Thyroid gland (tissue), 4 donors: Measurements from ENCODE around the gene SLC38A2. TPM values are rescaled to one million over a fixed set of nuclear protein-coding genes. Genes with fewer than 3 reads are reported as not detected.
"Not testable (repeated sequence)": the region's sequence is repeated elsewhere in the genome, so short reads cannot be mapped to it uniquely, and the experiment has no call there.

ENCODE experiments used
- DNase-seq, 2 donors: peaks; one replicate each; pipeline ENCODE4 v3.0.0-alpha.2; 2019
- H3K27ac ChIP-seq, 3 donors: fragments of 200-600 bp; sonication (generic); 1 replicate in 2 of 3; 2 replicates in 1 of 3; pipeline ENCODE4 v1.5.1; 2016 to 2019; ENCODE audit warnings: mild to moderate bottlenecking in 1 of 3, moderate library complexity in 1 of 3
- H3K27me3 ChIP-seq: fragments of 200-600 bp; sonication (generic); one replicate; pipeline ENCODE4 v1.5.1; 2019
- H3K36me3 ChIP-seq, 2 donors: fragments of 200-600 bp; sonication (generic); one replicate each; pipeline ENCODE4 v1.5.1; 2016 to 2019
- H3K4me1 ChIP-seq, 2 donors: fragments of 200-600 bp; sonication (generic); one replicate each; pipeline ENCODE4 v1.5.1; 2017 to 2019
- H3K4me3 ChIP-seq, 3 donors: fragments of 200-600 bp; sonication (generic); replicated peaks in 1 of 3; 1 replicate in 2 of 3; 2 replicates in 1 of 3; pipeline ENCODE4 v1.5.1; 2016; ENCODE audit warnings: mild to moderate bottlenecking in 1 of 3
- H3K9me3 ChIP-seq: fragments of 200-600 bp; sonication (generic); one replicate; pipeline ENCODE4 v1.5.1; 2017
- POLR2A ChIP-seq, 2 donors: fragments of 450-650 bp; IDR thresholded peaks; one replicate each; pipeline ENCODE4 v1.6.1; 2017; ENCODE audit warnings: antibody characterized with exemption in 2 of 2, mild to moderate bottlenecking in 2 of 2, moderate library complexity in 1 of 2
- WGBS, 2 donors: methylation state at CpG; one replicate each; pipeline ENCODE4 v1.1.5; 2017; 5-methylcytosine and 5-hydroxymethylcytosine counted together
- intact Hi-C: fragments of 100-400 bp; cut with DNase I; formaldehyde crosslinking; loops from one replicate; pipeline ENCODE4 v1.15.1; 2023
- total RNA-seq, 4 donors: library from RNA; depleted of rRNA; stranded (reverse); fragments of >200 nt; gene quantifications; one replicate each; pipeline ENCODE4 v1.2.3, GENCODE V29; 2016
- TF ChIP-seq, protein P1 (sequence below), 6 experiments: fragments of 200-600 bp in 3 of 6; fragments of 450-650 bp in 3 of 6; sonication (generic) in 3 of 6; IDR thresholded peaks; one replicate each; pipeline ENCODE4 v1.5.1; 2016 to 2019; ENCODE audit warnings: antibody characterized with exemption in 6 of 6, mild to moderate bottlenecking in 2 of 6, inconsistent platforms in 1 of 6, moderate library complexity in 1 of 6

Gene SLC38A2
- total RNA-seq, 4 donors from 2014 or later, result 210 to 460 (median 314) TPM

DNA sequence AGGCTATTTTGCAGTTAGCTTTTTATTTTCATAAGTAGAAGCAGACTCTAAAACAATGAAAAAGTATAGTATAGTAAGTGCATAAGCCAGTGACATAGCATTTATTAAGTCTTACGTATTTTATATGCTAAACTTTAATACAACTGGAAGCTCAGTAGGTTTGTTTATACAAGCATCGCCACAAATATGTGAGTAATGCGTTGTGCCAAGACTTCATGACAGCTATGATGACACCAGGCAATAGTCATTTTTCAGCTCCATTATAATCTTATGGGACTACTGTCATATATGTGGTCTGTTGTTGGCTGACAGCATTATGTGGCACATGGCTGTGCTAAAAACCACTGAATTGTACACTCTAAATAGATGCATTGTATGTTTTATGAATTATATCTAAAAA, 40.3 kb downstream of the SLC38A2 start:
- Histone ChIP-seq H3K4me1 (no peaks in the 10 kb centered on the region), H3K27me3 (no peaks in the 10 kb centered on the region), H3K27ac (no peak overlapping the region), H3K36me3 (no peaks in the 10 kb centered on the region), H3K9me3 (no peaks in the 10 kb centered on the region), H3K4me3 (no peak overlapping the region)
- 72 to 73% methylated on average over 3 of the region's 3 CpGs for WGBS, 2 donors
- intact Hi-C loops, result no loop called here
- TF ChIP-seq, protein P1, sequence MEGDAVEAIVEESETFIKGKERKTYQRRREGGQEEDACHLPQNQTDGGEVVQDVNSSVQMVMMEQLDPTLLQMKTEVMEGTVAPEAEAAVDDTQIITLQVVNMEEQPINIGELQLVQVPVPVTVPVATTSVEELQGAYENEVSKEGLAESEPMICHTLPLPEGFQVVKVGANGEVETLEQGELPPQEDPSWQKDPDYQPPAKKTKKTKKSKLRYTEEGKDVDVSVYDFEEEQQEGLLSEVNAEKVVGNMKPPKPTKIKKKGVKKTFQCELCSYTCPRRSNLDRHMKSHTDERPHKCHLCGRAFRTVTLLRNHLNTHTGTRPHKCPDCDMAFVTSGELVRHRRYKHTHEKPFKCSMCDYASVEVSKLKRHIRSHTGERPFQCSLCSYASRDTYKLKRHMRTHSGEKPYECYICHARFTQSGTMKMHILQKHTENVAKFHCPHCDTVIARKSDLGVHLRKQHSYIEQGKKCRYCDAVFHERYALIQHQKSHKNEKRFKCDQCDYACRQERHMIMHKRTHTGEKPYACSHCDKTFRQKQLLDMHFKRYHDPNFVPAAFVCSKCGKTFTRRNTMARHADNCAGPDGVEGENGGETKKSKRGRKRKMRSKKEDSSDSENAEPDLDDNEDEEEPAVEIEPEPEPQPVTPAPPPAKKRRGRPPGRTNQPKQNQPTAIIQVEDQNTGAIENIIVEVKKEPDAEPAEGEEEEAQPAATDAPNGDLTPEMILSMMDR (IDR thresholded peaks at IDR 0.05), result no peak
- no peak for TF ChIP-seq POLR2A (IDR thresholded peaks at IDR 0.05)
- DNase-seq, result no peak

DNA sequence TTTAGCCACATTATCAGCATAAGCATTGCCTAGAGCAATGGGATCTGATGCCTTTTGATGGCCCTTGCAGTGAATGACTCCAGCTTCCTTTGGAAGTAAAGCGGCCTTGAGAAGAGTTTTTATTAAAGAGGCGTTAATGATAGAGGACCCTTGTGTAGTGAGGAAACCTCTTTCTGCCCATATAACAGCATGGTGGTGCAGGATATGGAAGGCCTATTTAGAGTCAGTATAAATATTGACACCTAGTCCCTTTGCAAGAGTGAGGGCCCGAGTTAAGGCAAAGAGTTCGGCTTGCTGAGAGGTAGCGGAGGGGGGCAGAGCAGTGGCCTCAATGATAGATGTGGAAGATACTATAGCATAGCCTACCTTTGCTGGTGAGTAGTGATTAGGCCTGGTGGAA, 47.5 kb downstream of the SLC38A2 start:
- H3K27me3 ChIP-seq, intact Hi-C loops, H3K27ac ChIP-seq, H3K36me3 ChIP-seq, H3K4me3 ChIP-seq, H3K9me3 ChIP-seq, H3K4me1 ChIP-seq, DNase-seq: not testable (repeated sequence)
- 95 to 97% methylated on average over 5 of the region's 5 CpGs for WGBS, 2 donors

DNA sequence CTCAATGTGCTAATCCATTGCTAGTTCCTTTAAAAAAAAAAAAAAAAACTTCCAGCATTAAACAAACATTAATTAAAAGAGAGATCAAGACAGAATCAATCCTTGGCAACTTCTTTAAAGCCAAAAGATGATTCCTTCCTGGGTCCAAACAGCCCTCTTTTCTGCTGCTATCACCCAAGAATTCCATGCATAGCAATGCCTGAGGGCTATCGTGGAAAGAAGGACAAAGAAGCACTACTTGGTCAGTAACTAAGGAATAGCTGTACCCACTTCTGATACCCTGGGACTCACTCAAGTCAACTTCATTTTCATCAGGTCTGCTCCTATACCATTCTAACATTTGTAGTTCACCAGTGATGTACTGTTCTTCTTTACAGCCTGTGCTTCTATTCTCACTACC, 51.8 kb downstream of the SLC38A2 start:
- Histone ChIP-seq H3K27ac (no peak overlapping the region), H3K36me3 (no peaks in the 10 kb centered on the region), H3K4me1 (no peaks in the 10 kb centered on the region), H3K4me3 (no peak overlapping the region), H3K9me3 (no peaks in the 10 kb centered on the region), H3K27me3 (no peaks in the 10 kb centered on the region)
- WGBS, 2 donors, result 71 to 85% methylated on average over 1 of the region's 1 CpG
- no peak for DNase-seq
- intact Hi-C loops, result no loop called here
- TF ChIP-seq POLR2A (IDR thresholded peaks at IDR 0.05), result no peak
- TF ChIP-seq, protein P1 (IDR thresholded peaks at IDR 0.05), result no peak

DNA sequence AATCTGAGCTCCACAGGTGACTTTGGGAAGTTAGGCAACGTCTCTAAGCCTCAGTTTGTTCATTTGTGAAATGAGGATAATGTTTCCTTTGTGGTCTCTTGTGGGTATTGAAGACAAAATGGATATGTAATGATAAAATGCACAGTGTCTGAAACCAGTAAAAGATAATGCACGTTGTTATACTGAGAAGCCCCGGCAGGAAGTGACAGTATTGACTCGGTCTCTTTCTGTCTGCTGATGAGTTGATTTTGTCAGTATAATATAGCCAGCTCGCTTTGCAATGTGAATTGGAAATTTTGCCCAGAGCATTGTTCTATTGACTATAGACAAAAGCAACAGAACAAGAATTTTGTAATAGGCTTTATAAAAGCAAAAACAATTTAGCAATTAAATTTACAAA, 54.5 kb downstream of the SLC38A2 start:
- Histone ChIP-seq H3K27me3 (no peaks in the 10 kb centered on the region), H3K4me3 (no peak overlapping the region), H3K4me1 (no peaks in the 10 kb centered on the region), H3K36me3 (no peaks in the 10 kb centered on the region), H3K9me3 (no peaks in the 10 kb centered on the region), H3K27ac (no peak overlapping the region)
- 77 to 82% methylated on average over 5 of the region's 5 CpGs for WGBS, 2 donors
- TF ChIP-seq, protein P1 (IDR thresholded peaks at IDR 0.05), result no peak
- TF ChIP-seq POLR2A (IDR thresholded peaks at IDR 0.05), result no peak
- DNase-seq, result no peak
- intact Hi-C loops, result no loop called here

Other genes with a start within 250 kb of the SLC38A2 start
- 100 to 1,000 TPM; 101 to 282 (median 120) TPM for gene SLC38A1, start 103.7 kb downstream of the SLC38A2 start, total RNA-seq